HG03135 (cell line): ENCODE data around the gene IFT172.
"Not testable (repeated sequence)": the region's sequence is repeated elsewhere in the genome, so short reads cannot be mapped to it uniquely, and the experiment has no call there.

Experiments
- ATAC-seq: cut with Tn5 transposase; IDR thresholded peaks from one replicate; pipeline ENCODE4 v1.9.1; 2021; ENCODE audit warnings: mild to moderate bottlenecking, moderate library complexity; ENCODE audit not compliant: unreplicated experiment

Gene IFT172, protein sequence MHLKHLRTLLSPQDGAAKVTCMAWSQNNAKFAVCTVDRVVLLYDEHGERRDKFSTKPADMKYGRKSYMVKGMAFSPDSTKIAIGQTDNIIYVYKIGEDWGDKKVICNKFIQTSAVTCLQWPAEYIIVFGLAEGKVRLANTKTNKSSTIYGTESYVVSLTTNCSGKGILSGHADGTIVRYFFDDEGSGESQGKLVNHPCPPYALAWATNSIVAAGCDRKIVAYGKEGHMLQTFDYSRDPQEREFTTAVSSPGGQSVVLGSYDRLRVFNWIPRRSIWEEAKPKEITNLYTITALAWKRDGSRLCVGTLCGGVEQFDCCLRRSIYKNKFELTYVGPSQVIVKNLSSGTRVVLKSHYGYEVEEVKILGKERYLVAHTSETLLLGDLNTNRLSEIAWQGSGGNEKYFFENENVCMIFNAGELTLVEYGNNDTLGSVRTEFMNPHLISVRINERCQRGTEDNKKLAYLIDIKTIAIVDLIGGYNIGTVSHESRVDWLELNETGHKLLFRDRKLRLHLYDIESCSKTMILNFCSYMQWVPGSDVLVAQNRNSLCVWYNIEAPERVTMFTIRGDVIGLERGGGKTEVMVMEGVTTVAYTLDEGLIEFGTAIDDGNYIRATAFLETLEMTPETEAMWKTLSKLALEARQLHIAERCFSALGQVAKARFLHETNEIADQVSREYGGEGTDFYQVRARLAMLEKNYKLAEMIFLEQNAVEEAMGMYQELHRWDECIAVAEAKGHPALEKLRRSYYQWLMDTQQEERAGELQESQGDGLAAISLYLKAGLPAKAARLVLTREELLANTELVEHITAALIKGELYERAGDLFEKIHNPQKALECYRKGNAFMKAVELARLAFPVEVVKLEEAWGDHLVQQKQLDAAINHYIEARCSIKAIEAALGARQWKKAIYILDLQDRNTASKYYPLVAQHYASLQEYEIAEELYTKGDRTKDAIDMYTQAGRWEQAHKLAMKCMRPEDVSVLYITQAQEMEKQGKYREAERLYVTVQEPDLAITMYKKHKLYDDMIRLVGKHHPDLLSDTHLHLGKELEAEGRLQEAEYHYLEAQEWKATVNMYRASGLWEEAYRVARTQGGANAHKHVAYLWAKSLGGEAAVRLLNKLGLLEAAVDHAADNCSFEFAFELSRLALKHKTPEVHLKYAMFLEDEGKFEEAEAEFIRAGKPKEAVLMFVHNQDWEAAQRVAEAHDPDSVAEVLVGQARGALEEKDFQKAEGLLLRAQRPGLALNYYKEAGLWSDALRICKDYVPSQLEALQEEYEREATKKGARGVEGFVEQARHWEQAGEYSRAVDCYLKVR (N-terminal part only)

GRCh38 chr2:27489498-27490397, at the start of gene IFT172:
Gene IFT172, minus strand, starts transcription at chr2:27489743. Its CDS starts 90 bp downstream, at chr2:27489653.
- peak; percentile 93 for ATAC-seq

DNA sequence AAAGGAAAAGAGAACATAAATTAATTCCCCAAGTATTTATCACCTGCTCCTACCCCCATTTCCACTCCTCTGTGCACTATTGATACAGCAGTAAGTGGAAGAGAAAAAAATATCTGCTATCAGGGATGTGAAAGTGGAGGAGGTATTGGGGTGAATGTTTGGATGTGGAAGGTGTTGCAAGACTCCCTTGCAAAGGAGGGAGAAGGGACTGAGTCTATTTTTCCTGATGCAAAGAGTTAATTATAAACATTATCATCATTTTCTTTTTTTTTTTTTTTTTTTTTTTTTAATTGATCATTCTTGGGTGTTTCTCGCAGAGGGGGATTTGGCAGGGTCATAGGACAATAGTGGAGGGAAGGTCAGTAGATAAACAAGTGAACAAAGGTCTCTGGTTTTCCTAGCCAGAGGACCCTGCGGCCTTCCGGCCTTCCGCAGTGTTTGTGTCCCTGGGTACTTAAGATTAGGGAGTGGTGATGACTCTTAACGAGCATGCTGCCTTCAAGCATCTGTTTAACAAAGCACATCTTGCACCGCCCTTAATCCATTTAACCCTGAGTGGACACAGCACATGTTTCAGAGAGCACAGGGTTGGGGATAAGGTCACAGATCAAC, 49.4 kb upstream of the IFT172 start:
- not testable (repeated sequence) for ATAC-seq

- ATAC-seq = no peak
Observed at GRCh38 chr2:27537287-27537686, 47.7 kb upstream of the IFT172 start.

- ATAC-seq = no peak
Observed at GRCh38 chr2:27531983-27532382, 42.4 kb upstream of the IFT172 start.

DNA sequence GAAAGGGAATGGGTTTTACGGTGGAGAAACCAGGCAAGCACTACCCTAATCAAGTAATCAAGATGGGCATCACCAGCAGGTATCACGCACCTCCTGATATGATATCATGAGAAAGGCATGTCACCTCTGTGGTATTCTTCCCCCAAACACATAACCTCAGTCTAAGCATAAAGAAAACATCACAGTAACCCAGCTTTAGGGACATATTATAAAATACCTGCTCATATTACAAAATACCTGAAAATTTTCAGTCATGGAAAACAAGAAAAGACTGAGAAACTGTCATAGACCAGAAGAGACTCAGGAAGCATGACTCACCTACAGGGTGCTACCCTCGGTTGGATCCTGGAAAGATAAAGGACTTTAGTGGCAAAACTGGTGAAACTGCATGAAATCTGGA, 37.6 kb upstream of the IFT172 start:
- no peak for ATAC-seq

- no peak for ATAC-seq
Observed at GRCh38 chr2:27522400-27522945, 32.9 kb upstream of the IFT172 start.

GRCh38 chr2:27520316-27520715, 30.8 kb upstream of the IFT172 start:
- ATAC-seq = no peak

DNA sequence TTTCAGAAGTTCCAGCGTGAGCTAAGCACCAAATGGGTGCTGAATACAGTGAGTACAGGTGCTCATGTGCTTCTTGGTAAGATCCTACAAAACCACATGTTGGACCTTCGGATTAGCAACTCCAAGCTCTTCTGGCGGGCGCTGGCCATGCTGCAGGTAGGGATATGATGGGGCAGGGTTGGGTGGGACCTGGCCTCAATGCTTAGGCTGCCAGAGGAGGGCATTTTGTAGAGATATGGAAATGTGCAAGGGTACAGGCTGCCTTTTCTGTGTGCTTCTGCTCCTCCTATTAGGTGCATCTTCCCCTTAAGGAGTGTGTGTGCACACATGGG, 29.2 kb upstream of the IFT172 start:
- ATAC-seq = no peak

GRCh38 chr2:27518113-27518781, 28.7 kb upstream of the IFT172 start:
- ATAC-seq = no peak

GRCh38 chr2:27509326-27509725, 19.8 kb upstream of the IFT172 start:
- ATAC-seq = no peak

DNA sequence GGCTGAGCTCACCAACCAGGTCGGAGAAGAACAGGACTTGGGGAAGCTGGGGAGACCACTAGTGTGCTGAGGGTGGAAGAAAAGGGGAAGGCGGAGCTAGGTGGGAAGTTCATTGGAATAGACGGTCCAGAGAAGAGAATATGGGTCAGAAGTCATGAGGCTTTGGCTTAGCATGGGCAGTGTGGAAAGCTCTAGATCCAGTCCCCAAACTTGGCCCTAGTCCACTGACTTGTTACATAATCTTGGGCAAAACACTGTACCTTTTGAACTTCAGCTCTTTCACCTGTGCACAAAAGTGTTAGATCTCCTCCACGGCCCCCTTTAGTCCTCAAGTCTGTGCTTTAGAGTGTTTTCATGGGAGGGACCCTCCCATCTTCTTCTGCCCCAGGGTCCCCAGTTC, 17.8 kb upstream of the IFT172 start:
- no peak for ATAC-seq

GRCh38 chr2:27506587-27506986, 17.0 kb upstream of the IFT172 start:
- ATAC-seq = no peak

- ATAC-seq = no peak
Observed at GRCh38 chr2:27502142-27502541, 12.6 kb upstream of the IFT172 start.

DNA sequence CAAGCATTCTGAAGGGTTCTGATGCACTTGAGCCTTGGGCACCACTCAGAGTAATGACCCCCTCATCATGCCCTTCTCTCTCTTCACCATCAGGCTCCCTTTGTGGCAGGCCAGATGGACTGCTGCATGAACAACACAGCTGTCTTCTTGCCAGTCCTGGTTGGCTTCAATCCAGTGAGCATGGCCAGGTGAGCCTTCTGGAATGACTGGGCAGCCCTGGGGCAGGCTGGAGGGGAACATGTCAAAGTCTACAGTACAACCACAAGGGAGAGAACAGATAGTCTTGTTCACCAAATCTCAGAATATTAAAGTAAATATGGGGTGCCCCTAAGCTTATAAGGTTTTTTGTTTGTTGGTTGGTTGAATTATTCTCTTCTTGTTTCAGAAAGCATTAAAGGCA, 11.5 kb upstream of the IFT172 start:
- no peak for ATAC-seq

- ATAC-seq = no peak
Observed at GRCh38 chr2:27498975-27499374, 9.4 kb upstream of the IFT172 start.

DNA sequence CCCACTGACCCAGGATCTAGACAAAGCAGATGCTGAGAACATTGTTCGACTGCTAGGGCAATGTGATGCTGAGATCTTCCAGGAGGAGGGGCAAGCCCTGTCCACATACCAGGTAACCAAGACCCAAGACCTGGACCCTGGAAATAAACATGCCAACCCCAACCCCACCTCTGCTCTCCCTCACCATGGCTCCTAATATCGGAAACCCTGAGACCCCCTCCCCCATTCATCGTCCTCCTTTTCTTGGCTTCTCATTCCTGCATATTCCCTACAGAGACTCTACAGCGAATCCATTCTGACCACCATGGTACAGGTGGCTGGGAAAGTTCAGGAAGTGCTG, 7.7 kb upstream of the IFT172 start:
- no peak for ATAC-seq

- no peak for ATAC-seq
Observed at GRCh38 chr2:27496357-27497287, 7.1 kb upstream of the IFT172 start, which contains the start of gene GCKR. Gene GCKR, plus strand, starts transcription at chr2:27496839. Its CDS starts 66 bp downstream, at chr2:27496905.

DNA sequence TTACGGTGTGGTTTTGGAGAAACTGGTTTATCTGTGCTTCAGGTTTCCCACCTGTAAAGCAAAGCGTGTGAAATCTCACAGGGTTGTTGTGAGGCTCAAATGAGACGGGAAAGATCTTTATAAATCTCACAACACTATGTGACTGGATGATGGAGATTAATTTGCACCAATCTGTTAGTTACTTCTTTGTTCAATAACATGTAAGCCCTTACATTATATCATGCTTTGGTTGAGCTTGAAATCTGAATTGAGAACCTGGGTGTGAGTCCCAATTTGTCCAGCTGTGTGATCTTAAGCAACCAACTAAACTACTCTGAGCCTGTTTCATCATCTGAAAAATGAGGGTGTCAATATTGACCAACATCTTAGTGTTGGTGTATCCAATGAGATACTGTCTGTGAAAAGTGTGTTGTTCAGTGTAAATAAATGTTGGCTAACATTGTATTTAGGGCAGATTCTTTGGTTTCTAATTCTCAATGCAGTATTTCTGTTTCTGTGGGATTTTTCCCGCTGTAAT, 6.4 kb upstream of the IFT172 start:
- no peak for ATAC-seq
